ENCODE measurements around the gene MYADML2.

DNA sequence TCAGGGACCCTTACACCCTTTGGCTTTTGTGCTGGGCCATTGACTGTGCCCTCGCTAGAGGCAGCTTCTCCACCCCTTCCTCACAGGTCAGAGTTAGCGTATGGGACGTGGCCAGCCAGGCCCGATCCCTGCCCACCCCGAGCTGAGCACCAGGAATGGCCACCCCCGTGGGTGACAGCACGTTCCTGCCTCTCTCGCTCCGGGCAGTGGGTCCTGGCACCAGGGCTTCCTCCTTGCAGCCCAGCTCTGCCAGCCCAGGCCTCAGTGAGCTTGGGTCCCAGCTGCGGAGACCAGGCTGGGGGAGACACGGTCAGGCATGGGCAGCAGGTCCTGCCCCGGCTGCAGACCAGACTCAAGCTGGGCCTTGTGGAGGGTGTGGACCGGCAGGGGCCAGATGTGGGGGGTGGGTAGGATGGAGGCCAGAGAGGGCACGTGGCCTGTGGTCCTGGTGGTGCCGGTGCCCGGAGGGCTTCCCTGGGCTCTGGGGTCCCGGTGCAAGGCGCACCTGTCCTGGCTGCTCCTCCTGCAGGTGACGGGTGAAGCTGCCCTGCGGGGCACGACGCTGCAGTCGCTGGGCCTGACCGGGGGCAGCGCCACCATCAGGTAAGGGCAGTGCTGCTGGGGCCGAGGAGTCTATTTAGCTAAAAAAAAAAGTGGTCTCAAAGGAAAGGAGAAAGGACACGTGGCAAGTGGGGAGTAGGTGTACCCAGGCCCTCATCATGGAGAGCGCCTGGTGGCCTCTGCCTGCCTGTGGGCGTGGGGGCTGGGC is 48.6 kb upstream of the MYADML2 start:
- TF ChIP-seq POLR2A (IDR thresholded peaks at IDR 0.05), result no peak
- TF ChIP-seq, protein P1, sequence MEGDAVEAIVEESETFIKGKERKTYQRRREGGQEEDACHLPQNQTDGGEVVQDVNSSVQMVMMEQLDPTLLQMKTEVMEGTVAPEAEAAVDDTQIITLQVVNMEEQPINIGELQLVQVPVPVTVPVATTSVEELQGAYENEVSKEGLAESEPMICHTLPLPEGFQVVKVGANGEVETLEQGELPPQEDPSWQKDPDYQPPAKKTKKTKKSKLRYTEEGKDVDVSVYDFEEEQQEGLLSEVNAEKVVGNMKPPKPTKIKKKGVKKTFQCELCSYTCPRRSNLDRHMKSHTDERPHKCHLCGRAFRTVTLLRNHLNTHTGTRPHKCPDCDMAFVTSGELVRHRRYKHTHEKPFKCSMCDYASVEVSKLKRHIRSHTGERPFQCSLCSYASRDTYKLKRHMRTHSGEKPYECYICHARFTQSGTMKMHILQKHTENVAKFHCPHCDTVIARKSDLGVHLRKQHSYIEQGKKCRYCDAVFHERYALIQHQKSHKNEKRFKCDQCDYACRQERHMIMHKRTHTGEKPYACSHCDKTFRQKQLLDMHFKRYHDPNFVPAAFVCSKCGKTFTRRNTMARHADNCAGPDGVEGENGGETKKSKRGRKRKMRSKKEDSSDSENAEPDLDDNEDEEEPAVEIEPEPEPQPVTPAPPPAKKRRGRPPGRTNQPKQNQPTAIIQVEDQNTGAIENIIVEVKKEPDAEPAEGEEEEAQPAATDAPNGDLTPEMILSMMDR (IDR thresholded peaks at IDR 0.05), result no peak

All from Peyer's patch (tissue), 4 donors.